Right ventricle myocardium superior (tissue), 1 donor: ENCODE data around the gene GGN. TPM values are rescaled to one million over a fixed set of nuclear protein-coding genes. Genes with fewer than 3 reads are reported as not detected.
A peak's percentile ranks its signal among the peaks of the same experiment; 100 is the strongest.

ENCODE experiments used
- ATAC-seq: fragments of 200-7000 bp; cut with Tn5 transposase; one replicate; pipeline ENCODE4 v1.9.1; 2020; ENCODE audit warnings: mild to moderate bottlenecking; ENCODE audit not compliant: poor library complexity
- DNase-seq: peaks from one replicate; pipeline ENCODE4 v3.0.0-alpha.2; 2020
- intact Hi-C: fragments of 100-400 bp; cut with DNase I; formaldehyde crosslinking; loops from one replicate; pipeline ENCODE4 v1.11.2; 2022
- total RNA-seq: library from RNA; stranded (reverse); fragmentation: NEBNext Ultra II Directional; extraction: Animal tissue kit (Norgen Biotek cat#: 25700); gene quantifications from one replicate; pipeline ENCODE4 v1.2.1, GENCODE V29; 2021
- donor health status: DM: no; HTN: yes; CAD: no; lungs with severe emphysema.

The GGN gene
- total RNA-seq, 1 donor from 2014 or later, result 0.27 TPM

- intact Hi-C loops, result no loop called here
- no peak for ATAC-seq
Observed at GRCh38 chr19:38391911-38392464, 4.2 kb upstream of the GGN start.

GRCh38 chr19:38389957-38390924 lies 2.4 kb upstream of the GGN start:
- intact Hi-C loops, result no loop called here
- DNase-seq, result no peak
- ATAC-seq, result no peak

More at GRCh38 chr19:38391911-38392464, 4.2 kb upstream of the GGN start:
- no peak for DNase-seq

DNA sequence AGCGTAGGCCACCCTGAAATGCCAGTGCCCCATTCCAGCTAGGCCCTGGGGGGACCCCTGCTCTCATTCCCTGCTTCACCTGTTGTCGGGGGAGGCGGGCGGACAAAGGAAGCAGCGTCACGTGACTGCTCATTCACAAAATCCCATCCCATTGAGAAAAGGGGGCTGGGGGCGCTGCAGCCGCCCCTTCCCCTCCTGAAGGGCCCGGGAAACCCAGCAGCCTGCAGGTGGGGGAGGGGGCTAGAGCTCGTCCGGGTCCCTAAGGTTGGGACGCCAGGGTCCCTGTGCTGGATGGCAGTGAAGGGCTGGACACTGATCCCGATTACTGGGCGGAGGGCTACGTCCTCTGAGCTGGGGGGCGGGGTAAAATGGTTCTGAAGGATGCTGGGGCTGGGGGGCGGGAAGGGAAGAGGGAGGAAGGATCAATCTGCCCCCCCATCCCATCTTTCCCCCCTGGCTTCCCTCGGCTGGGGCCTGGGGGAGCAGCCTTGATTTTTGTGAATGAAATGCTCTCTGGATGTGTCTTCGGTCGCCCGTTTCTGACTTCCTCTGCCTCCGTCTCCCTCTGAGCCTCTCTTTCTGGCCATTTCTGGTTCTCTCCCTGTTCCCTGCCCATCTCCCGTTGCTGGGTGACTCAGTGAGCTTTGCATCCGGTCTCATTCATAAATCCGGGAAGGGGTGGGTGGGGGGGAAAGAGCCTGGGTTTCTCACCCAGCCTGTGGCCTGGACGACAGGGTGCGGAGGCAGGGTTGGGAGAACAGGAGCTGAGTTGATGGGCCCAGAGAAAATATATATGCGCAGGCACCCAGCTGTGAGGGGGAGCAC lies 1.5 kb upstream of the GGN start:
- ATAC-seq (no peak), DNase-seq (no peak)
- intact Hi-C loops, result no loop called here

DNA sequence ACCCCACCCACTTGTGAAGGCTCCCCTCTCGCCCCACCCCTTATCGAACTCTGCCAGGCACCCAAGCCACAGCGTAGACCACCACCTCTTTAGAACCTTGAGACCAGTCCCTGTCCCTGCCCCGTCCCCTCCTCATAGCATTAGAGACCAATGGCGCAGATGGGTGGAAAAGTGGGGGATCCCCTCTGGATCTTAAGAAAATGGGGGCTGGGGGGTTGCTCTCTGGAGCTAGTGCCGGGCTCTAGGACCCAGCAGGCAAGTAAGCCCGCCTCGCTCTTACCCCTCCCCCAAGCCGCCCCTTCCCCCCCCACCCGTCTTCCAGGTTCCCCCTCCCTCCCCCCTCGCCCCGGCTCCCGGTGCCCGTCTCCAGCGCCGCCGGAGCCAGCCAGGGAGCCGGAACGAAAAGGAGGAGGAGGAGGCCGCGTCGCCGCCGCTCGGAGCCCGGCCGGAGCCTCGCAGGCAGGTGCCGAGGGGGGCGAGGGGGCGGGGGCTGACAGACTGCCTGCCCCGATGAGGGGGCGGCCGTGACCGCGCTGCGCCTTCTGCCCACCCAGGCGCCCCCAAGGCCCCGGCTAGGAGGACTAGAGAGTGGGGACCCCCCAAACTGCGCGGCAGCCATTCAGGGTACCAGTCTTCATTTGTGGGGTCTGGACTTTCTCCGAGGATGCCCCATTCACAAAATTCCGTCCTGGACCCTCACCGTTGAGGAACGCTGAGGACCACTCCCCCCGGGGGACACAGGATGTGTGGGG lies 691 bp upstream of the GGN start, which contains the start of gene SPRED3:
Gene SPRED3, plus strand, starts transcription at position 349 of the 752 bp plus-strand sequence. CDS start 1,606 bp downstream, outside the sequence.
- ATAC-seq (peak; percentile 9), DNase-seq (no peak)
- intact Hi-C loops, result no loop called here

- intact Hi-C loops, result no loop called here
- DNase-seq (peak; percentile 56), ATAC-seq (peak; percentile 4)
Observed at GRCh38 chr19:38386971-38387549, 774 bp downstream of the GGN start.

DNA sequence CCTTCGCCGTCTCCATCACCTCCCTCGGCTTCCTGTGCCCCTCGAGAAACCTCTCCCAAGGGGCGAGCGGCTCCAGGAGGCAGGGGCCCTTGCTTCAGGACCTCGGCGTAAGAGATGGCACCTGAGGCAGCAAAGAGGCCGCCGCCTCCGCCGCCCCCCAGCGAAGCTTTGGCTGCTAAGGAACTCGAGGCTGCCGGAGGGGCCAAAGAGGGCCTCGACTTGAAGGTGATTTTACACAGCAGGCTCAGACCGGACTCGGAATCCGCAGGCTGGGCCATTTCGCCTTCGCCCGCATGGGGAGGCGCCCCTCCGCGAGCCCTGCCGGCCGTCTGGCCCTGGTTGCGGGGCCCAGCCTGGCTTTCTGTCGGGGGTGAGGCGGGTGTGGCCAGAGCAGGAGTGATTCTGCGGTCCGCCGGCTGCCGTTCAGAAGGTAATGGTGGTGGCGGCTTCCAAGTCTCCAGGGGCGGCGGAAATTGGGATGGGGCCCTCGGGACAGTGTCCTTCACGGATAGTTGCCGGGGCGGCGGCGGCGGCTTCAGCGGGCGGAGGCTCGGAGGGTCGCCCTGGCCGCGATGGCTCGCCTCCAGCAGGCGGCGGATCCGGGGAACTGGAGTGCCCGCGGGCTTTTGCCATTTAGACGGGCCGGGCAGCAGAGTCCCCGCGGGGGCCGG lies 1.4 kb downstream of the GGN start:
- intact Hi-C loops, result no loop called here
- DNase-seq (no peak), ATAC-seq (no peak)

DNA sequence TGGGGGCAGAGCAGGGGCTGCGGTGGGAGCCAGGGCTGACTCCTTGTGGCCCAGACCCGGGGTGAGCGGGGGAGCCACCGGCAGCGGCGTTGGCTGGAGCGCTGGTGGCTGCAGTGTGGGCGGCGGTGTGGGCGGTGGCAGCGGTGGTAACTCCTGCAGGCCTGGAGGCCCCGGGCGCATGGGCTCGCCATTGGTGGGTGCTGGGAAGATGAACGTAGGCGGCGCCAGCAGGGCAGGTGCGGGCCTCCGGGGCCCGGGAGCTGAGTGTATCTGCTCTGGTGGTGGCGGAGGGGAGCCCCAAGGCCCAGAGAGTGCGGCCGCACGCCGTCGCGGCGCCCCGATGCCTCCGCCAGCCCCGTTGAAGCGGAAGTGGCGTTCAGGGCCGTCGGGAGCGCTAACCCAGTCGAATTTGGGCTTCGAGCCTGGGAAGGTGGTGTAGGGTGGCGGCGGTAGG lies 2.0 kb downstream of the GGN start:
- ATAC-seq, result no peak
- DNase-seq, result no peak
- intact Hi-C loops, result no loop called here

DNA sequence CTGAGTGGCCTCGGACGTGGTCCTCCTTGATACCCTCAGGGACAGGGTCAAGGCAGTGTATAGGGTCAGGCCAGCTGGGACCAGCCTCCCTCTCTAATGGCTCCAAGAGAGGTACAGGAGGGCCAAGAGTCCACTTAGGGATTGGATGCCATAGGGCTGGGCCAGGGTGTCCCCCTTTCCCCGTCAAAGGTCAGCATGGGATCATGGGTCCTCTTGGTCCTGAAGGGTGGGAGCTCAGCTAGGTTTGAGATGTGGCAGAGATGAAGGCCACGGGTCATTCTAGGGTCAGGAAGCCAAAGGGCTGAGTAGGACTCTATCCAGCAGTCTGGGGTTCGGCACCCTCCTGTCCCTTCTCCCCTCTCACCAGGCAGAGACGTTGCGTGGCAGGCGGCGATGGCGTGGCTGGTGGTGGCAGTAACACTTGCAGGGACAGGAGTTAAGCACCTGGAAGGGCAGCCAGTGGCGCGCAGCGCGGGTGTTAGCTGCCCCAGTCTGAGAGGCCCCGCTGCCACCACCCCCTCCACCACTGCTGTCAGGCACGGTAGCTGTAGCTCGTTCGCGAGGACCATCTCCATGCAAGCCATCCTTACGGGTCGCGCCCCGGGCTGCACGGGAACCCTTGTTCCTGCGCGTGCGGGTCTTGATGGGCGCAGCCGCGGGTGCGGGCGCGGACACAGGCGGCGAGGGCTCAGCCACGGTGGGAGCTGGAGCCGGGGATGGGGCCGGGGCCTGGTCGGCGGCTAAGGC lies 2.6 kb downstream of the GGN start:
- ATAC-seq (no peak), DNase-seq (no peak)
- intact Hi-C loops, result no loop called here

- DNase-seq, result no peak
- intact Hi-C loops, result no loop called here
- ATAC-seq, result no peak
Observed at GRCh38 chr19:38384209-38385027, 3.4 kb downstream of the GGN start.

GRCh38 chr19:38383743-38384142 lies 4.1 kb downstream of the GGN start:
- intact Hi-C loops, result no loop called here
- no peak for DNase-seq
- ATAC-seq, result no peak

- no peak for ATAC-seq
- DNase-seq, result no peak
- intact Hi-C loops, result no loop called here
Observed at GRCh38 chr19:38383184-38383583, 4.7 kb downstream of the GGN start.

DNA sequence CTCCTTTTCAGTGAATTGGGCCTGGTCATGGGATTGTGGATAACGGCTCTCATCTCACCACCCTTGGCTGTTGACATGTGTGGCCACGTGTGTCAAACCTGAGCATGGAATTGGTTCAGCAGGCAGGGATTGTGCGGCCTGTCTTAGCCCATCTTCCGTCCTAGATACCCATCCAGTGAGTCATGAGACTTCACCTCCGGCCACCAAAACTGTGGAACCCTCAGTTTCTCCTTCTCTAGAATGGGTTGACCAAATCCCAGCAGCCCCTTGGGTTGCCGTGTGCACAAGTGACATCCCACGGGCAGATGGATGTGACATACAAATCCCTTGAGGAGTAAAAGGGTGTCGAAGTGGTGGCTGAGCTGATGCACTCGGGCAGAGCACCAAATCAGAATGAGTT lies 6.7 kb downstream of the GGN start:
- intact Hi-C loops, result no loop called here
- ATAC-seq (no peak), DNase-seq (no peak)

DNA sequence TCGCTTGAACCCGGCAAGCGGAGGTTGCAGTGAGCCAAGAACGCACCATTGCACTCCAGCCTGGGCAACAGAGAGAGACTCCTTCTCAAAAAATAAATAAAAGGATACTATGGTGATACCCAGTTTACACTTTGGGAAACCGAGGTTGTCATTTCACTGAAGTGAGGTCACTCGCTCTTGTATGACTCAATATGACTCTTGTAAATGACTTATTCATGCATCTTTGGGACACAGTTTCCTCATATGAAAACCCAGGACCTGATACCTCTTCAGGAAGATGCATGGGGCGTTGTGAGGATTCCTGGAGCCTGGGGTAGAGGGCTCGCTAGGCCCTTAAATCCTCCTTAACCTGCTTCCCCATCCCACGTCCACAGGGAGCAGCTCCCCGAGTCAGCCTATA lies 9.0 kb downstream of the GGN start:
- intact Hi-C loops, result no loop called here
- no peak for DNase-seq
- ATAC-seq, result no peak

- intact Hi-C loops, result no loop called here
- no peak for ATAC-seq
- DNase-seq, result no peak
Observed at GRCh38 chr19:38377052-38377451, 10.8 kb downstream of the GGN start.

GRCh38 chr19:38376576-38376975 lies 11.3 kb downstream of the GGN start:
- intact Hi-C loops, result no loop called here
- DNase-seq, result no peak
- no peak for ATAC-seq

GRCh38 chr19:38375748-38376147 lies 12.1 kb downstream of the GGN start:
- ATAC-seq (peak; percentile 17), DNase-seq (no peak)
- intact Hi-C loops, result loop anchor here (2.0 kb wide), 1 partner anchor 41 kb away; the partner anchor contains the start of gene CATSPERG
